ENCODE results near the gene BRD1. TPM values are rescaled to one million over a fixed set of nuclear protein-coding genes. Genes with fewer than 3 reads are reported as not detected.
A peak's percentile ranks its signal among the peaks of the same experiment; 100 is the strongest.

The BRD1 gene
- total and polyA plus RNA-seq, 8 donors = 14.0 to 26.3 (median 17.8) TPM

- no peaks in the 10 kb centered on the region for H3K4me1 ChIP-seq
- ATAC-seq = peak in 1 of 4 donors; percentile 36
- peaks cover 0 to 4% (median 0%) of the 10 kb centered on the region in 4 donors for H3K27me3 ChIP-seq
- H3K4me3 ChIP-seq = no peak overlapping the region
- WGBS, 2 donors = 23 to 25% methylated on average over 16 of the region's 16 CpGs
- no peaks in the 10 kb centered on the region for H3K36me3 ChIP-seq
- TF ChIP-seq, protein P1, sequence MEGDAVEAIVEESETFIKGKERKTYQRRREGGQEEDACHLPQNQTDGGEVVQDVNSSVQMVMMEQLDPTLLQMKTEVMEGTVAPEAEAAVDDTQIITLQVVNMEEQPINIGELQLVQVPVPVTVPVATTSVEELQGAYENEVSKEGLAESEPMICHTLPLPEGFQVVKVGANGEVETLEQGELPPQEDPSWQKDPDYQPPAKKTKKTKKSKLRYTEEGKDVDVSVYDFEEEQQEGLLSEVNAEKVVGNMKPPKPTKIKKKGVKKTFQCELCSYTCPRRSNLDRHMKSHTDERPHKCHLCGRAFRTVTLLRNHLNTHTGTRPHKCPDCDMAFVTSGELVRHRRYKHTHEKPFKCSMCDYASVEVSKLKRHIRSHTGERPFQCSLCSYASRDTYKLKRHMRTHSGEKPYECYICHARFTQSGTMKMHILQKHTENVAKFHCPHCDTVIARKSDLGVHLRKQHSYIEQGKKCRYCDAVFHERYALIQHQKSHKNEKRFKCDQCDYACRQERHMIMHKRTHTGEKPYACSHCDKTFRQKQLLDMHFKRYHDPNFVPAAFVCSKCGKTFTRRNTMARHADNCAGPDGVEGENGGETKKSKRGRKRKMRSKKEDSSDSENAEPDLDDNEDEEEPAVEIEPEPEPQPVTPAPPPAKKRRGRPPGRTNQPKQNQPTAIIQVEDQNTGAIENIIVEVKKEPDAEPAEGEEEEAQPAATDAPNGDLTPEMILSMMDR (IDR thresholded peaks at IDR 0.05) = no peak
- no peaks in the 10 kb centered on the region for H3K9me3 ChIP-seq
- intact Hi-C loops (cut with DNase I) = no loop called here
- DNase-seq = peak in 2 of 6 donors; percentile 36 to 50
- no peak for FAIRE-seq
- H3K27ac ChIP-seq = no peak overlapping the region
Observed at GRCh38 chr22:49735411-49735900, 92.2 kb downstream of the BRD1 start.

GRCh38 chr22:49734882-49735281 lies 92.8 kb downstream of the BRD1 start:
- H3K27me3 ChIP-seq = peaks cover 0 to 4% (median 0%) of the 10 kb centered on the region in 4 donors
- ATAC-seq = no peak
- no peaks in the 10 kb centered on the region for H3K36me3 ChIP-seq
- H3K4me1 ChIP-seq = no peaks in the 10 kb centered on the region
- WGBS, 2 donors = 70 to 71% methylated on average over 11 to 12 of the region's 12 CpGs
- no peak for FAIRE-seq
- H3K9me3 ChIP-seq = no peaks in the 10 kb centered on the region
- no peak overlapping the region for H3K4me3 ChIP-seq
- TF ChIP-seq, protein P1 (IDR thresholded peaks at IDR 0.05) = no peak
- no peak overlapping the region for H3K27ac ChIP-seq
- peak in 2 of 6 donors; percentile 40 to 48 for DNase-seq
- intact Hi-C loops (cut with DNase I) = no loop called here

DNA sequence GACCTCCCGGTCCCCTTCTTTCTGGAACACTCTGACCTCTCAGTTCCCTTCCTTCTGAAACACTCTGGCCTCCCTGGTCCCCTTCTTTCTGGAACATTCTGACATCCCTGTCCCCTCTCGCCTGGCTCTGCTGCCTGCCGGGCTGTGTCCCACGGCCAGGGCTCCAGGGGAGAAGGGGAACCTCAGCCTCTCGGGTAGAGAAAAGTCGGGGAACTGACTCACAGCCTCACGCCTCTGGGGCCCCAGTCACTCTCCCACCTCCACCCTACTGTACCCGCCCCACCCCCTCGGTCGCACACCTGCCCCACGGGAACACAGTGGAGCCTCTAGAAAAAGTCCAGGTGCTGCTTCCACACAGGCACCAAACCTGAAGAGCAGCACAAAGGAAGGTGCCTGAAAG lies 93.3 kb downstream of the BRD1 start:
- no peak overlapping the region for H3K27ac ChIP-seq
- 53 to 66% methylated on average over 11 of the region's 11 CpGs for WGBS, 2 donors
- H3K4me3 ChIP-seq = no peak overlapping the region
- H3K27me3 ChIP-seq = peaks cover 0 to 4% (median 0%) of the 10 kb centered on the region in 4 donors
- H3K9me3 ChIP-seq = no peaks in the 10 kb centered on the region
- H3K36me3 ChIP-seq = no peaks in the 10 kb centered on the region
- intact Hi-C loops (cut with DNase I) = no loop called here
- no peaks in the 10 kb centered on the region for H3K4me1 ChIP-seq
- DNase-seq (peak in 1 of 6 donors; percentile 24), ATAC-seq (no peak), FAIRE-seq (no peak)
- TF ChIP-seq, protein P1 (IDR thresholded peaks at IDR 0.05) = no peak

GRCh38 chr22:49733631-49734030 lies 94.0 kb downstream of the BRD1 start:
- Histone ChIP-seq H3K27me3 (peaks cover 0 to 4% (median 0%) of the 10 kb centered on the region in 4 donors), H3K4me3 (no peak overlapping the region), H3K9me3 (no peaks in the 10 kb centered on the region), H3K4me1 (no peaks in the 10 kb centered on the region), H3K27ac (no peak overlapping the region), H3K36me3 (no peaks in the 10 kb centered on the region)
- TF ChIP-seq, protein P1 (IDR thresholded peaks at IDR 0.05) = no peak
- WGBS, 2 donors = 61 to 75% methylated on average over 7 of the region's 7 CpGs
- no peak for DNase-seq
- intact Hi-C loops (cut with DNase I) = no loop called here
- no peak for FAIRE-seq
- no peak for ATAC-seq

DNA sequence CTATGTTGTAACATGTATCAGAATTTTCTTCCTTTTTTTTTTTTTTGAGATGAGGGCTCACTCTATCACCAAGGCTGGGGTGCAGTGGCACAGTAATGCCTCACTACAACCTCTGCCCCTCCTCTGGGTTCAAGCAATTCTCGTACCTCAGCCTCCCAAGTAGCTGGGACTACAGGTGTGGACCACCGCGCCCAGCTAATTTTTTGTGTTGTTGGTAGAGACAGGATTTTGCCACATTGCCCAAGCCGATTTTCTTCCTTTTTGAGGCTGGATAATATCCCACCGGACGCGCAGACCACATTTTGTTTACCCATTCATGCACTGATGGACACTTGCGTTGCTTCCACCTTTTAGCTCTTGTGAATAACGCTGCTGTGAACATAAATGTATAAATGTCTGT lies 97.0 kb downstream of the BRD1 start:
- no peak for ATAC-seq
- no peak for FAIRE-seq
- no peaks in the 10 kb centered on the region for H3K9me3 ChIP-seq
- intact Hi-C loops (cut with DNase I) = no loop called here
- H3K27me3 ChIP-seq = peaks cover 0 to 17% (median 0%) of the 10 kb centered on the region in 4 donors
- H3K4me3 ChIP-seq = no peak overlapping the region
- no peaks in the 10 kb centered on the region for H3K4me1 ChIP-seq
- no peak for DNase-seq
- H3K27ac ChIP-seq = no peak overlapping the region
- WGBS, 2 donors = 69 to 75% methylated on average over 9 of the region's 9 CpGs
- H3K36me3 ChIP-seq = no peaks in the 10 kb centered on the region
- TF ChIP-seq, protein P1 (IDR thresholded peaks at IDR 0.05) = no peak
